Endothelial cell of umbilical vein (primary cell): ENCODE results near the gene RASL10A. TPM values are rescaled to one million over a fixed set of nuclear protein-coding genes. Genes with fewer than 3 reads are reported as not detected.

Experiments
- BruUV-seq: library from RNA; stranded (reverse); fragments of 400-500 nt; replicated peaks from 2 replicates; lab custom pipeline; 2021; lab: Mats Ljungman, UMichigan
- CTCF ChIA-PET: fragments of 300-600, 350-600 bp; sonication (Branson Sonifier 250); formaldehyde crosslinking; loops from one replicate; lab custom pipeline; 2021; ENCODE audit warnings: antibody characterized with exemption, inconsistent platforms; lab: Charles Lee
- POLR2A ChIA-PET: fragments of 300-600, 350-600 bp; sonication (Branson Sonifier 250); formaldehyde crosslinking; loops from one replicate; lab custom pipeline; 2021; ENCODE audit warnings: antibody characterized with exemption, inconsistent platforms; lab: Charles Lee
- DNase-seq: peaks from one replicate; pipeline ENCODE4 v3.0.0-alpha.2; 2011; ENCODE audit warnings: low read depth, low spot score
- FAIRE-seq: peaks from 2 replicates; lab custom pipeline; 2011; peaks lifted over from hg19 to GRCh38; lab: Jason Lieb, UNC
- H2AFZ ChIP-seq: 2 replicates; pipeline ENCODE4 v1.6.0; 2012; ENCODE audit warnings: low read depth, low read length, control low read depth, inconsistent platforms
- H3K27ac ChIP-seq: 2 replicates; pipeline ENCODE4 v1.5.1; 2011; ENCODE audit warnings: low read depth, mild to moderate bottlenecking, control low read depth, low read length, moderate library complexity; ENCODE audit not compliant: insufficient read depth
- H3K27me3 ChIP-seq, 2 experiments: 2 replicates each; pipeline versions ENCODE4 v1.6.0 to v1.6.1; 2011; ENCODE audit warnings: low read length in 2 of 2, mixed read lengths in 1 of 2; ENCODE audit not compliant: control insufficient read depth in 2 of 2, insufficient read depth in 2 of 2
- H3K36me3 ChIP-seq, 2 experiments: 2 replicates in 1 of 2; 3 replicates in 1 of 2; pipeline ENCODE4 v1.5.1; 2011; ENCODE audit warnings: low read length in 2 of 2, mild to moderate bottlenecking in 1 of 2, moderate library complexity in 1 of 2; ENCODE audit not compliant: control insufficient read depth in 2 of 2, insufficient read depth in 2 of 2; ENCODE audit errors: extremely low read depth in 1 of 2
- H3K4me1 ChIP-seq: 3 replicates; pipeline ENCODE4 v1.5.1; 2011; ENCODE audit warnings: mild to moderate bottlenecking, low read length; ENCODE audit not compliant: control insufficient read depth, insufficient read depth; ENCODE audit errors: extremely low read depth
- H3K4me2 ChIP-seq: 2 replicates; pipeline ENCODE4 v1.6.1; 2011; ENCODE audit warnings: low read length, control low read depth, mixed read lengths; ENCODE audit not compliant: insufficient read depth
- H3K4me3 ChIP-seq, 3 experiments: fragments of 200-600 bp in 1 of 3; sonication (generic), shearing (Covaris generic) in 1 of 3; replicated peaks in 1 of 3; 2 replicates each; pipeline ENCODE4 v1.5.1; 2011 to 2016; ENCODE audit warnings: control low read depth in 3 of 3, low read length in 3 of 3, mild to moderate bottlenecking in 2 of 3, inconsistent platforms in 1 of 3, low read depth in 1 of 3, moderate library complexity in 1 of 3; ENCODE audit not compliant: insufficient read depth in 1 of 3
- H3K79me2 ChIP-seq: 2 replicates; pipeline ENCODE4 v1.6.0; 2012; ENCODE audit warnings: low read length, inconsistent platforms; ENCODE audit not compliant: control insufficient read depth, insufficient read depth
- H3K9ac ChIP-seq: replicated peaks from 2 replicates; pipeline ENCODE3; 2011; ENCODE audit warnings: low read length, control low read depth; ENCODE audit not compliant: insufficient read depth; ENCODE audit errors: extremely low read depth
- H3K9me1 ChIP-seq: replicated peaks from 3 replicates; pipeline ENCODE4 v1.6.0; 2011; ENCODE audit warnings: mild to moderate bottlenecking, low read length; ENCODE audit not compliant: control insufficient read depth, insufficient read depth; ENCODE audit errors: extremely low read depth
- H3K9me3 ChIP-seq: replicated peaks from 2 replicates; pipeline ENCODE4 v1.5.1; 2012; ENCODE audit warnings: low read length, inconsistent platforms; ENCODE audit not compliant: control insufficient read depth, insufficient read depth
- H4K20me1 ChIP-seq: replicated peaks from 2 replicates; pipeline ENCODE3; 2011; ENCODE audit warnings: mild to moderate bottlenecking, low read length; ENCODE audit not compliant: control insufficient read depth, insufficient read depth; ENCODE audit errors: extremely low read depth
- EZH2 ChIP-seq: IDR thresholded peaks from 2 replicates; pipeline ENCODE4 v1.6.1; 2012; ENCODE audit warnings: borderline replicate concordance, low read depth, mild to moderate bottlenecking, moderate library complexity, low read length, inconsistent platforms; ENCODE audit not compliant: severe bottlenecking
- JUN ChIP-seq: IDR thresholded peaks from 2 replicates; pipeline ENCODE4 v1.6.1; 2011; ENCODE audit warnings: borderline replicate concordance, low read depth; ENCODE audit not compliant: insufficient read length, insufficient read depth
- POLR2AphosphoS5 ChIP-seq: IDR thresholded peaks from 2 replicates; pipeline ENCODE4 v1.6.1; 2012; ENCODE audit warnings: low read depth, mild to moderate bottlenecking, control low read depth, low read length, moderate library complexity; ENCODE audit not compliant: insufficient read depth
- dilution Hi-C: fragments of 300-500 bp; cut with MboI; formaldehyde crosslinking; loops from one replicate; pipeline ENCODE4 v1.15.0; 2019; ENCODE audit warnings: low sequenced_read_pairs; ENCODE audit not compliant: extremely low pct_ligation_motif_present
- intact Hi-C: fragments of 100-400 bp; cut with micrococcal nuclease; formaldehyde crosslinking; loops from one replicate; pipeline ENCODE4 v1.10.0; 2022
- polyA plus RNA-seq, 4 experiments: library from polyadenylated mRNA; depleted of rRNA in 3 of 4; stranded (reverse) in 3 of 4; unstranded in 1 of 4; fragments of >200 nt; gene quantifications; 2 replicates each; pipeline versions ENCODE4 v1.2.1 to v1.2.3, GENCODE V29; 2011 to 2012; ENCODE audit warnings: missing spikeins in 1 of 4
- total RNA-seq: library from RNA; stranded (reverse); gene quantifications from 2 replicates; pipeline ENCODE4 v1.2.3, GENCODE V29; 2021
- TF ChIP-seq, protein P1 (sequence below): IDR thresholded peaks from 2 replicates; pipeline ENCODE4 v1.6.1; 2011; ENCODE audit not compliant: insufficient read depth, insufficient read length
- TF ChIP-seq, protein P2 (sequence below), 2 donors: IDR thresholded peaks; 1 replicate in 1 of 2; 2 replicates in 1 of 2; pipeline ENCODE4 v1.5.1; 2011; ENCODE audit warnings: low read length in 2 of 2, mild to moderate bottlenecking in 2 of 2, moderate library complexity in 2 of 2, control low read depth in 1 of 2, inconsistent platforms in 1 of 2, low read depth in 1 of 2; ENCODE audit not compliant: insufficient read depth in 1 of 2; ENCODE audit errors: extremely low read depth in 1 of 2

Gene RASL10A
- total and polyA plus RNA-seq, 2 donors (not counting 3 experiments of a cell fraction or from before 2014, with no cell fraction given): 1.1 to 1.9 TPM

DNA sequence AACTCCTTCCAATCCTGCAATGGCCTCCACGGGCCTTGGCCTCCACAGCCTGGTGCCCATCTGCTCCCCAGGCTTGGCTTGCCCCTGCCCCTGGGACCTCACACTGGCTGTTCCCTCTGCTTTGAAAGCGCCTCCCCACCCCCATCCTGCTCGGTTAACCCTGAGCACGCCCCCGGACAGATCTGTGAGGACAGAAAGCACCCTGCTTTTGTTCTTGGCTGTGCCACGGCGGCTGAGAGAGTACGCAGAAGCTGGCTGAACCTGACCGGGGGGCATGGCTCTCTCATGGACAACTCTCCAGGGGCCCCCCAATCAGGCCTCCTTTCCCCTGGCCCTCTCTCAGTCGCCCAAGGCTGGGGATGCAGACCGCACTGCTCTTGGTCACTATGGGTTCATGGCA is 20.2 kb upstream of the RASL10A start:
- Histone ChIP-seq H3K9ac (no peak overlapping the region), H3K4me3 (no peak overlapping the region), H3K79me2 (no peaks in the 10 kb centered on the region), H3K9me1 (no peaks in the 10 kb centered on the region), H3K4me2 (no peak overlapping the region), H2AFZ (no peak overlapping the region), H3K36me3 (peaks cover 7 to 73% of the 10 kb centered on the region in 2 experiments), H4K20me1 (no peaks in the 10 kb centered on the region), H3K27me3 (no peaks in the 10 kb centered on the region), H3K27ac (no peak overlapping the region), H3K4me1 (peaks cover 9% of the 10 kb centered on the region), H3K9me3 (no peaks in the 10 kb centered on the region)
- dilution Hi-C loops (no loop called here), intact Hi-C loops (no loop called here)
- ChIA-PET POLR2A (no interaction called here), CTCF (interaction anchor here (1.7 kb wide), 1 partner anchor 14 kb away, joined by 4 read pairs; no protein-coding TSS in a partner anchor)
- FAIRE-seq: no peak
- DNase-seq: no peak
- TF ChIP-seq POLR2AphosphoS5 (no peak), EZH2 (no peak), JUN (no peak)
- TF ChIP-seq, protein P1, sequence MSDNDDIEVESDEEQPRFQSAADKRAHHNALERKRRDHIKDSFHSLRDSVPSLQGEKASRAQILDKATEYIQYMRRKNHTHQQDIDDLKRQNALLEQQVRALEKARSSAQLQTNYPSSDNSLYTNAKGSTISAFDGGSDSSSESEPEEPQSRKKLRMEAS: no peak
- TF ChIP-seq, protein P2, sequence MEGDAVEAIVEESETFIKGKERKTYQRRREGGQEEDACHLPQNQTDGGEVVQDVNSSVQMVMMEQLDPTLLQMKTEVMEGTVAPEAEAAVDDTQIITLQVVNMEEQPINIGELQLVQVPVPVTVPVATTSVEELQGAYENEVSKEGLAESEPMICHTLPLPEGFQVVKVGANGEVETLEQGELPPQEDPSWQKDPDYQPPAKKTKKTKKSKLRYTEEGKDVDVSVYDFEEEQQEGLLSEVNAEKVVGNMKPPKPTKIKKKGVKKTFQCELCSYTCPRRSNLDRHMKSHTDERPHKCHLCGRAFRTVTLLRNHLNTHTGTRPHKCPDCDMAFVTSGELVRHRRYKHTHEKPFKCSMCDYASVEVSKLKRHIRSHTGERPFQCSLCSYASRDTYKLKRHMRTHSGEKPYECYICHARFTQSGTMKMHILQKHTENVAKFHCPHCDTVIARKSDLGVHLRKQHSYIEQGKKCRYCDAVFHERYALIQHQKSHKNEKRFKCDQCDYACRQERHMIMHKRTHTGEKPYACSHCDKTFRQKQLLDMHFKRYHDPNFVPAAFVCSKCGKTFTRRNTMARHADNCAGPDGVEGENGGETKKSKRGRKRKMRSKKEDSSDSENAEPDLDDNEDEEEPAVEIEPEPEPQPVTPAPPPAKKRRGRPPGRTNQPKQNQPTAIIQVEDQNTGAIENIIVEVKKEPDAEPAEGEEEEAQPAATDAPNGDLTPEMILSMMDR (IDR thresholded peaks at IDR 0.05; ENCODE audit: extremely low read depth in 1 of 2, insufficient read depth in 1 of 2, low read depth in 1 of 2, low read length in 2 of 2): no peak
- BruUV-seq: no TSS peak
